Dermis microvascular lymphatic vessel endothelial cell (primary cell): ENCODE data around the gene BGLAP. TPM values are rescaled to one million over a fixed set of nuclear protein-coding genes. Genes with fewer than 3 reads are reported as not detected.
A peak's percentile ranks its signal among the peaks of the same experiment; 100 is the strongest.

ENCODE experiments used
- DNase-seq, 2 donors: peaks; one replicate each; pipeline versions ENCODE4 v3.0.0 to v3.0.0-alpha.2; 2010; ENCODE audit warnings: low read depth in 2 of 2
- total RNA-seq: library from RNA; depleted of rRNA; stranded (reverse); fragments of >200 nt; gene quantifications from 2 replicates; pipeline ENCODE4 v1.2.1, GENCODE V29; 2014

BGLAP gene
- total RNA-seq, 1 donor from 2014 or later, result 0.26 TPM

DNA sequence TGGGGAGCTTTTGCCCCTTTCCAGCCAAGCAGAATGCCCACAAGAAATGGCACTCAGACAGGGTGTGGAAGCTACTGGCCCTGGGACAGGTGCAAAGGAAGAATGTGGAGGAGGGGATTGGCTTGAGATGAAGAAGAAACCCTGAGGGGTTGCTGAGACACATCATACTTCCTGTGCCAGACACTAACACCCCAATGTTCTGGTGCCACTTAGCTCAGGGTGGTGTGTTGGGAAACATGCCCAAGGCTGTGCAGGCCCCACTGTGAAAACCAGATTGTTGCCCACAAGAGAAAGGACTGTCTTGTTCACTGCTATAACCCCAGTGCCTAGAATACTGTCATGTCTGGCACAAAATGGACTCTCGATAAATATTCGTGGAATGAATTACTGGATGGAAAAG, 15.7 kb downstream of the BGLAP start:
- DNase-seq, result no peak

DNA sequence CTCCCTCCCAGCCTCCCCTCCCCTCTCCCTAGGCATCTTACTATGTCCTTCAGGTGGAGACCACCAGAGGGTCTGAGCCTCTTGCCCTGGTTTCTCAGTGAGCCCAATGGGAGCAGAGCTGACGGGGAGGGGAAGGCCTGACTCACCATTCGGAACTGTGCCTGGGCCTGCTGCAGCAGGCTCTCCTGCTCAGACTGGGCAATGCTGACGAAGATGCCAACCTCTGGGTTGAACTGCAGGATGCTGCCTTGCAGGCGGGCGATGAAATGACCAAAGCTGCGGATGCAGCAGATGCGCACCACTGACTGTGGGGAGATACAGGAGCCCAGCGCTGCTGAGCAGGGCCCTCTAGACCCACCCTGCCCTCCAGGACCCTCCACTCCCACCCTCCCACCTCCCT, 16.9 kb downstream of the BGLAP start:
- no peak for DNase-seq

DNA sequence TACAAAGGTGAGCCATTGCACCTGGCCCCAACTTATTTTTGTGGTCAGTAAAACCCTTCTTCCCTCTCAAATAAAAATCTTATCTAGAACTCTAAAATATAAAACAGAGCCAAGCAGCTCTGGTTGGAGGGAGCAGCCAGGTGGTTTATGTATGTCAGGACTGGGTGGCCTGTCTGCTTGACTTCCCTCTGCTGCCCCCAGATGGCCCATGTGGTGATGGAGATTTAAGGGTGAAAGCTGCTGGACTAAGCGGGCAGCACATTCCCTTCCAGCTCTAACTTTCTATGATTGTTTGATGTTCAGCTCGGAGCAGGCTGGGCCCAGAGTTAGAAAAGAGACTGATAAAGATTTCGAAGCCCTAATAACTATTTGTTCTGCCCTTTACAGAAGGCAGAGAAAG, 17.8 kb downstream of the BGLAP start:
- peak in 1 of 2 donors; percentile 25 for DNase-seq

DNA sequence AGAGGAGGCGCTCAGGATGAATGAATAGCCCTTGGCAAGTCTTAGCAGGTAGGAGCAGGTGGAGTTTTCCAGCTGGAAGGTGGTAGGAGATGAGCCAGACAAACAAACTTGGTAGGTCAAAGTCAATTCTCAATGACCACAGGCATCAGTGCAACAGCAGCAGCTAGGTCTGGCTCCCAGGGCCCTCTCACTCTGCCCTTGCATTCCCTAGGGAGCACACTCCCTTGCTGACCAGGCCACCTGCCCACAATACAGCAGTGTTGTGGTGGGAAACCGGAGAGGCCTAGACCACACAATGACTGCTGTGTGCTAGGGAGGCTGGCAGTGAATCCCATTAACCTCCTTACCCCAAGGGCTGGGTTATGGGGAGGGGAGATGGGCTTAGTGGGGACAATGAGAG, 18.9 kb downstream of the BGLAP start:
- no peak for DNase-seq

DNA sequence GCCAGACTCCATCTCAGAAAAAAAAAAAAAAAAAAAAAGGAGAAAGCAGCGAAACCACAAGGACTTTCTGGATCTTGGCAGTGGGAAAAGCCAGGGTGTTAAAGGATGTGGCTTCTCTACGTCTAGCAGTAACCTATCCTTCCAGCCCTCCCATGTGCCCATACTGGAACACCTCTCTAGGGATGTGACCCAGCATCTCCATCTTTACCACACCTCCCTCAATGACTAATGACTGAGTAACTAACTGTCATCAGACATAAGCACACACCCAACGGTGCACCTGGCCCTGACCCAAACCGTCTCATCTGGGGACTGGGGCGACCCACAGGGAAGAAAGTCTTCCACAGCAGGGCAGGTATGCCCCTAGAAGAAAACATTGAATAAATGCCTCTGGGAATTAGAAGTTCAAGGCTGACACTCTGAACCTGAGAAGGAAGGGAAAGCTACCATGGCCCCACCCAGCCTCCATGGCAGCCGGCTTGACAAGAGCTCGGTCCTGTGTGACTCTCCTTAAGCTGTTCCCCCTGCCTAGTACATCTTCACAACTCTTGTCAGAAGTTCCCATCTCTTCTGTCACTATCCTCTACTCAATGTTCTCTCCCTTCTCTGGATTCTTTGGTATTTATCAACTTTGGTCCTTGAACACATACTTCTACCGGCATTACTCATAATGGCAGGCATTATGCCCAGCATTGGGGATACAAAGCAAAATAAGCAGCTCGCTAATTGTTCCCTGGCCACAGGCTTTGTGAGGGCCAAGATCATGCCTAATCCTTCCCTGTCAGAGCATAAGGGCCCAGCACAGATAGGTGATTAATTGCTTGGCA, 20.7 kb downstream of the BGLAP start:
- no peak for DNase-seq

DNA sequence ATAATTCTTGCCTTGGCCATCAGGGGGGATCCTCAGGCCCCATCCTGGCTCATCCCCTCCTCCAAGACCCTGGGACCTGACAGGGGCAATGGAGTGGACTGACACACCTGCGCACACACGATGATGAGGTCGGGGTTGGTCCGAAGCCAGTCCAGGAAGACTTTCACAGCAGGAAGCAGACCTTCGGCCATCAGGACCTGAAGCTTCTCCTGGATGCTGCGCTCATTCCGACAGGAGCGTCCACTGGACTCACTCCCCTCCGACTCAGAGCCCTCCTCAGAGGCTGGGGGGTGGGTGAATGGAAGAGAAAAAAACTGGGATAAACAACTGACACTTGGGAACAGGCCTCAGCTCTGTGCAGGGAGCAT, 21.3 kb downstream of the BGLAP start:
- DNase-seq, result no peak

DNA sequence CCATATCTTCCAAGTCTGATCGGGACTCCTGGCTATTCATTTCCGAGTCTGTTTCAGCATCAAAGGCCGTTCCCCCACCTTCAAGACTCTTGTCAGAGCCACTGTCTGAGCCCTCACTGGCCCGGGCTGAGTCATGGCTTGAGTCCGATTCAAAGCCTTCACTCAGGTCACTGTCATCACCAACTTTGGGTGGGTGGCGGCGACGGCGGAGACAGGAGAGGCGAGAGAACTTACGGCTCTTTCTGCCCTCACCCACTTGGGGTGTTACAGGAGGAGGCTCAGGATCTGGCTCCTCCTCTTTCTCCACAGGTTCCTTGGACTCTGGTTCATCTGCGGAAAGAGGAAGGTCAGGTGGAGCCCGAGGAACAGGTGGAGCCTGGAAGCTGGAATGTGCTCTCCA, 24.1 kb downstream of the BGLAP start:
- no peak for DNase-seq

DNA sequence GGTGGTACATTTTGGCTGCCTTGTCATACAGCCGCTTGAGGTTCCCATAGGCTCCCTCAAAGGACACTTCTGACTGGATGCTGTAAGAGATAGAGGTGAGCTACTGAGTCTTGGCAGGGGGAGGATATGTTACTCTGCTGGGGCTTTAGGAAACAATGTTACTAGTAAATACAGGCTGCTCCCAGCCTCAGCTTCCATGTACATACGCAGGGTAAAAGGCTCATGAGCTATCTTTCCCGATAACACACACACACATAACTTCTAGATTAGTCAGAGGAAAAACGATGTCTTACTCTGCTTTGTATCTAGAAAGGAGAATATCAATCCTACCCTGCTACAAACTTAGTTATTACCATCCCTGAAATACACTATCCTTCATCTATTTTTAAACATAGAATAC, 26.4 kb downstream of the BGLAP start:
- no peak for DNase-seq

DNA sequence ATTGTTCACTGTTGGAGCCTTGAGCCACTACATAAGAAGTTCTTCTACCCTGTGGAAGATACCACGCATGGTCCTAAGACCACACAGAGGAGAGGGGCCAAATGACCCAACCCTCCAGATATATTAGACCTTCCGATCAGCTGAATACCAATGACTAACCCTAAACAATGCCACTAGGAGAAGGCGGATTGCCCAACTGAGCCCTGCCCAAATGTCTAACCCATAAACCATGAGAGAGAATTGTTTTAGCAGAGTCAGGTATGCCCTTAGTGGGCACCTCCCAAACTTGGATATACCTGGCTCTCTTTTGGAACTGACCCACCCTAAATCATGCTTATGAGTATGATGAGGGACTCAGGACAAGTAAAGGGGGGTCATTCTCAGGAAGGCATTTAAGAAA, 28.3 kb downstream of the BGLAP start:
- DNase-seq, result no peak

DNA sequence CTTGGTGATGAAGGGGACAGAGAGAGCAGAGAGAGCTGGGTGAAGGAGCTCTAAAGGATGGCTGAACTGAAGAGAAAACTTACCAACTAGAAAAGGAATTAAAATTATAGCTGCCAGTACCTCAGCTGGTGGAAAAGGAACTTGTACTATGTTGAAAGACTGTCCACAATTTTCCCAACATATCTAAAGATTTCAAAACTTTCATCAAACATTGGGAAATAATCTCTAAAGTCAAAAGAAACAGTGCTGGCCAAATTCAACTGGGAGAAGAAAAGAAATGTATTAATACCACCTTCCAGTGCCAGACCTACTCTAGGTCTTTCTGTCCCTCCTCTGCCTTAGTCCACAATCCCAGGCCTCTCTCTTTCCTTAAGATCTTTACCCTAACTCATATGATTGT, 34.5 kb downstream of the BGLAP start:
- DNase-seq, result no peak

DNA sequence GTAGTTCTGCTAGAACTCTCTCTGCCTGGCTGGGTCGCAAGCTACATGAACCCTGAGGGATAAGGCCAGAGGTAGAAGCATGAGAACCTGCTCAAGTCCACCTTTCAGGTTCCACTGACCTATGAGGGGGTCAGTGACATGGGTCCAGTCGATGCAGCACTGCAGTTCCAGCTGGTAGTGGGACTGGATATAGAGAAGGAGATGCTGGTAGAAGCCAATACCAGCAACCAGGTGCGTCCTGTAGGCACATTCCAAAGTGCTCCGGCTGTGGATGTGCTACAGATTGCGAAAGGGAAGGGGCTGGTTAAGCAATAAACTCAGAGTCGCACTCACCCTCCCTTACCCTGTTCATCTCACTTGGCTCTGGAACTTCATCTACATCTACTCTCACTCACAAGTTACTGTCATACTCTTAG, 35.0 kb downstream of the BGLAP start:
- DNase-seq, result no peak

DNA sequence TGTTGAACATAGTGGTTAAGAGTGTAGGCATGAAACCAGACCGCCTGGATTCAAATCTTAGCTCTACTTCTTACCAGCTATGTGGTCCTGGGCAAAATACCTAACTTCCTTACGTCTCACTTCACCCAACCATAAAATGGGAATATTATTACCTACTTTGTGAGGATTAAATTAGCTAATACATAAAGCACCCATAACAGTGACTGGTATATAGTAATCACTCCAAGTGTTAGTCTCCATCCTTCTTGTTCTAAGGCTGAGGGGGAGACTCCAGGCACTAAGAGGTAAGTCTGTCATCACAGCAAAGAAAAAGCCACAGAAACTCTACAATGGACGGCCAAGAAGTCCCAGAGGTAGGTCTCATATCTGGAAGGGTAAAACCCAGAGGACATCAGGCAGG, 37.9 kb downstream of the BGLAP start:
- DNase-seq, result no peak

DNA sequence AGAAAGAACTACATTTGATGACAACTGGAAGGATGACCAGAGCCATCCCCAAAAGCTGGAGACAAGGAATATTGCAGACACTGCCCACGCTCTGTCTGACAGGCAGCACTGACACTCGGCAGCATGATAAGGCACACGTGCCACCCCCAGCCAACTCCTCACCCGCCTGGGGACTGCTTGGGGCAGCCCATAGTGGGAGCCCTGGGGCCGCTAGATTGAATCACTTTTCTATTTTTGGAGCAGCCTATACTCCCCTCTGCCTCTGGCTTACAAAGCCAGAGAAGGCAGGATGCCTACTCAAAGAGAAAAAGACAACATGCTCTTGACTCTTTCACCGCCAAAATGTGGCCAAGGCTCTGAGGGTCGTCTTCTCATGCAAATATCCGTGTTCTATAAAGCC, 39.3 kb downstream of the BGLAP start:
- peak in 1 of 2 donors; percentile 22 for DNase-seq

DNA sequence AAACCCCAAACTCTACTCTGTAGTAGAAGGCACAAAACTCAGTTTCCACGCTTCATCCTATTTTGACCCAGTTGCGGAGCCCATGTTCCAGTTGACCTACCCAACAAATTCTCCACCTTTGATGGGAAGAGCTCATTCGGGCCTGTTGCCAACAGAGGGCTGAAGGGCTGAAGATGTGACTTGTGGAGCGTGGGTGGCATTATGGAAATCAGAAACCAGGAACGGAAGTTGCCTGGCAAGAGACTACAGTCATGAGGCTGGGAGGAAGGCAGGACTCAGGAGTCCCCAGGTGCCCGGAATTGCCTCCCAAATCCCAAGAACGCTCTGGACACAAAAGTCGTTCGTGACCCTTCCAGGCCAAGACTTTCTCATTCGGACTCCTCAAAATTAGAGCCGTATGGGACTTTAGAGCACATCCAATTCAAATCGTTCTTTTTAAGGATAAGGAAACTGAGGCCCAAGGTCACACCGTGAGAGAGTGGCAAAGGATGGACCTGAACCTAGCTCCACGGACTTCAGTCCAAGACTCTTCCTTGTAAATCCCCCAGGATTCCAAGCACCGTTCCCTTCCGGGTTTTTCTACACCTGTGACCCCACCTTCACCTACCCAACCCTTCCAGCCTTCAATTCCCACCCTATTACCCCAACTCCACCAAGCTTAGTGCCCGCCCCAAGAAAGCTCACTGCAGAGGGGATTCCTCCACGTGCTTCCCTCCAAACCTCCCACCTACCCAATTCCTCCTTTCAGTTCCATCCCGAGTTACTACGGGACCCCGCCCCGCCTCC, 39.9 kb downstream of the BGLAP start:
- DNase-seq, result peak in 1 of 2 donors; percentile 45

DNA sequence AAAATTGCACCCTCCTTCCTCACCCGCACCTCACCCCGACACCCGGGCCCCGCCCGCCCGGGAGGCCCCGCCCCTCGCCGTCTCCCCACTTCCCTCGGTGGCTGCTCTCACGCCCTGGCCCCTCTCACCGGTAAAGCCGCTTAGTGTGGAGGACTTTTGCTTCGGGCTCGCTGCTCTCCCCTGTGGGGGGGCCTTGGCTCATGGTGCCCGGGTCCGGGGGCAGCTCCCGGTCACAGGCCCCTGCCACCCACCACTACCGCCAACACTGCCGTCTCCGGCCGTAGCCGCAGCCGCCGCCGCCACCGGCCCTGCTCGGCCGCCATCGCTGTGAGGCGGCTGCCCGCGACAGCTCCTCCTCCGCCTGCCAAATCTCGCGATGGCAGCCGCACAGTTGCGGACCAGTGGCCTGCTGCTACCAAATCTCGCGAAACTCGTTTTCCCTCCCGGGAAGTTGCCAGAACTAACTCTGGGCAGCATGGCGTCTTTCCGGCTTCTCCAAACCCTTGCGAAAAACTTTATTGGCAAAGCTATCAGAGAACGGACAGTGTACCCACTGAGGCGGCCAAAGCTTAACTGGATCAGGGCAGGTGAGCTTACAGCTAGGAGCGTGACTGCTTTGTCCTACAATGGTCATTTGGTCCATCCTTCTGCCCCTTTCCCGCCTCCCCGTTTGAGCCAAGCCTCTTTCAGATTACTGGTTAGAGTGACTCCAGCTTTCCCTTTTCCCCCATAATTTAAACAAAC, 40.7 kb downstream of the BGLAP start, which contains the start of gene SMG5:
Gene SMG5 (minus strand): TSS at position 347 of the 744 bp plus-strand sequence. CDS start 145 bp downstream, at position 202.
- peak; percentile 99 for DNase-seq

DNA sequence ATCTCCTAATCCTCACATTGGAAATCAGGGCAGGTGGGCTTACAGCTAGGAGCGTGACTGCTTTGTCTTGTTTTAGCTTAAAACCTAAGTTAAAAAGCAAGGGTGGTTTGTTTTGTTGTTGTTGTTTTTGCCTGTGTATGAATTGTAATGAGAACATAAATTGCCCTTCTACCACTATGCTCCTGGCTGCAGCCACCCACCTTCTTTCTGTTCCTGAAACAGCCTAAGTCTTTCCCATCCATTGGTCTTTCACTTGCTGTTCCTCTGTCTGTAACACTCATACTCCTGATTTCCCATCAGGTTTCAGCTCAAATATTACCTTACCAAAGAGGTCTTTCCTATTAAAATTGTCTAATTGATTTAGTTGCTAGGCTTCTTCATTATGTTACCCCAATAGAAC, 41.5 kb downstream of the BGLAP start:
- DNase-seq, result no peak

DNA sequence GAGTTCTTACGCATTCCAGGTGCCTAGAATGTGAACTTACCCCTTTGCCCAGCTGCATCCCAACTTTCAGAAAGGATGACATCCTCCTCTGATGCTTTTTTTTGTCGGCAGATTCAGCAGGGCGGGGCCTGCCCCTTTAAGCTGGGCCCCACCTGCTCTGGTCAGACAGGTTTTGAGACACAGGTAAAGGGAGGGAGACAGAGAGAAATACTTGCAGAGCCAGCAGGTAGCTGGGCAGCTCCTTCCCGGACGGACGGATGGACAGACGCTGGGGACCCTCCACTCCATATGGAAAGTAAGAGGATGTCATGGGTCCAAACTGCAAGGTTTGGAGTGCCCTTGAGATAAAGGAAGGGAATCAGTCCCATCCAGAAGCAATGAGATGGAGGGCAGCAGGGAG, 42.1 kb downstream of the BGLAP start, which contains the start of gene TMEM79:
Gene TMEM79 (plus strand): TSS at position 214 of the 400 bp plus-strand sequence. CDS start 902 bp downstream, outside the sequence.
- no peak for DNase-seq

DNA sequence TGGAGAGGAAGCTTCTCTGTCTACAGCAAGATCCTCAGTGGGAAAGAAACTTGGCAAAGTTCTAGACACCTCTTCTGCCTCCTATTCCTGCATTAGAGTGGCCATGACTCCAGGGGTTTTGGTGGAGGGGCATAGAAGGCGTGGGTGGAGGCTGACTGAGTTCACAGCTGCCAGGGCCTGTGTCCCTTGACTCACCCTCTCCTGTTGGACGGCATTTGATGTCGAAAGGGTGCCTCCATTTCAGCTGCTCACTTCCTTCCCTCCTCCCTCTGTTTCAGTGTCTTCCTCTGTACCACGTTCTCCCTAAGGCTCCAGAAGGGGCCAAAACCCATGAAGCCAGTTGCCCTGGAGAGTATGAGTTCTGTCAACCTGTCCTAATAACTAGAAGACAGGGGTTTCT, 42.8 kb downstream of the BGLAP start:
- DNase-seq, result no peak

DNA sequence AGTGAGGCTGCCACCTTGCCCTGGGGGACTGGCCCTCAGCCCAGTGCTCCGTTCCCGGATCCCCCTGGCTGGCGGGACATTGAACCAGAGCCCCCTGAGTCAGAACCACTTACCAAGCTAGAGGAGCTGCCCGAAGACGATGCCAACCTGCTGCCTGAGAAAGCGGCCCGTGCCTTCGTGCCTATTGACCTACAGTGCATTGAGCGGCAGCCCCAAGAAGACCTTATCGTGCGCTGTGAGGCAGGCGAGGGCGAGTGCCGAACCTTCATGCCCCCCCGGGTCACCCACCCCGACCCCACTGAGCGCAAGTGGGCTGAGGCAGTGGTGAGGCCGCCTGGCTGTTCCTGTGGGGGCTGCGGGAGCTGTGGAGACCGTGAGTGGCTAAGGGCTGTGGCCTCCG, 43.5 kb downstream of the BGLAP start:
- DNase-seq, result no peak

DNA sequence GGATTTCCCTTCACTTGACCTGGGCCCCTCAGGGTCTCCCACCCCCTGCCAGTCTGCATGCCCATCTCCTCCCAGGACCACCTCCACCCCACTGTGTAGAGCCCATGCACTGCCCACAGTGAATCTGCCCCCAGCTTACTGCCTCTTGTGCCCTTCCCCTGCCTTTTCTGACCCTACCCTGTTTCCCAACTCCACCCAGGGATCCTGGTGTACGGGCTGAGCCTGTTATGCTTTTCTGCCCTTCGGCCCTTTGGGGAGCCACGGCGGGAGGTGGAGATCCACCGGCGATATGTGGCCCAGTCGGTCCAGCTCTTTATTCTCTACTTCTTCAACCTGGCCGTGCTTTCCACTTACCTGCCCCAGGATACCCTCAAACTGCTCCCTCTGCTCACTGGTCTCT, 44.1 kb downstream of the BGLAP start:
- DNase-seq, result no peak

DNA sequence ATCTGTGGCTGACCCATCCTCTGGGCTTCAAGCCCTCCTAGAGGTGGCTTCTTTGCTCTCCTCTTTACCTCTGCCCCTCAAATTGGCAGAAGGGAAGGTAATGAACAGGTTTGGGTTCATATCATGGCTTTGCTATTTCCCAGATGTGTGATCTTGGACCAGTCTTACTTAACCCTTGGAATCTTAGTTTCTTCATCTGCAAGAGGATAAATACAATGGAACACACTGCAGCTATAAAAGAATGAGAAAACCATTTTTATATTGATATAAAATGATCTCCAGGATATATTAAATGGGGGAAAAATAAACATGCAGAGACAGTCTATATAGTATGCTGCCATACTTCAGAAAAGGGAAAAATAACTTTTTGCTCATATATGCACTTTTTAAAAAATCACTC, 47.9 kb downstream of the BGLAP start:
- no peak for DNase-seq
